ENCODE measurements around the gene CNIH3.

GRCh38 chr1:224789311-224789710 lies 173.2 kb downstream of the CNIH3 start:
- TF ChIP-seq CTCF (IDR thresholded peaks at IDR 0.05) = no peak
- TF ChIP-seq POLR2A (IDR thresholded peaks at IDR 0.05) = no peak
- no peak for TF ChIP-seq EP300 (IDR thresholded peaks at IDR 0.05)
- no peak for TF ChIP-seq POLR2AphosphoS5 (IDR thresholded peaks at IDR 0.05)

Data from upper lobe of left lung (tissue), 4 donors.